ENCODE measurements around the gene KCNC4.

The KCNC4 gene

DNA sequence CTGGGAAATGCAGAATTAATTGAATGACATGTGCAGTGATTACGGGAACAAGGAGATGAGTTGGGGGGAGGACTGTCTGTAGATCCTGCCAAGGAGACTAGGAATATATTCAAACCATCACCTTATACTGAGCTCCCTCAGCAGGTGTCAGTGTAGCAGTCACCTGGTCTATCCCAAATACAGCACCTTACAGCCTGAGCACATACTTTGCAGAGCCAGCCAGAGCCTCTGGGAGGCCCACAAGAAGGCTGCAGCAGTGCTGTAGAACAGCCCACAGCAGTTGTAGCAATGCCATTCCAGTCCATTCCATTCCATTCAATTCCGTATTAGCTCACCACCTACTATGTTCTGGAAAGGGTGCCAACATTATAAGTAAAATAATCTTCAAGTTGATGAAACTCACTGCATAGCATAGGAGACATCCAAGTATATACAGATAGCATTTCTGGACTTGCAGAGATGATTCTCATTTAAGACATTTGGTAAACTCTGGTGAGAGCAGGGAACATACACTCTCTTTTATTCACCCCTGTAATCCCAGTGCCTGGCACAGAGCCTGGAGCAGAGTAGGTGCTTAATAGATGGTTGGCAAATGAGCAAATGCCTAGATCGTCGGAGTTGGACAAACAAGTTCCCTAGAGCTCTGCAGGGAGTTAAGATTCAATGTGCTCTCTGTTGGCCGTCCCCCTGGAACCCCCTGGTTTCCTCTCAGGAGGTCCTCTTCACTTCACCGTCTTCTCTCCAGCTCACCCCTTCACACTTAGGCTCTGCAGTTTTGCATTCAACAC, 44.7 kb downstream of the KCNC4 start:
- DNase-seq (ENCODE audit: low read depth) = no peak
- H3K4me3 ChIP-seq (ENCODE audit: low read depth, low read length) = no peak overlapping the region
- in situ Hi-C loops (cut with HindIII; ENCODE audit: low sequenced_read_pairs) = no loop called here
- TF ChIP-seq, protein P1, sequence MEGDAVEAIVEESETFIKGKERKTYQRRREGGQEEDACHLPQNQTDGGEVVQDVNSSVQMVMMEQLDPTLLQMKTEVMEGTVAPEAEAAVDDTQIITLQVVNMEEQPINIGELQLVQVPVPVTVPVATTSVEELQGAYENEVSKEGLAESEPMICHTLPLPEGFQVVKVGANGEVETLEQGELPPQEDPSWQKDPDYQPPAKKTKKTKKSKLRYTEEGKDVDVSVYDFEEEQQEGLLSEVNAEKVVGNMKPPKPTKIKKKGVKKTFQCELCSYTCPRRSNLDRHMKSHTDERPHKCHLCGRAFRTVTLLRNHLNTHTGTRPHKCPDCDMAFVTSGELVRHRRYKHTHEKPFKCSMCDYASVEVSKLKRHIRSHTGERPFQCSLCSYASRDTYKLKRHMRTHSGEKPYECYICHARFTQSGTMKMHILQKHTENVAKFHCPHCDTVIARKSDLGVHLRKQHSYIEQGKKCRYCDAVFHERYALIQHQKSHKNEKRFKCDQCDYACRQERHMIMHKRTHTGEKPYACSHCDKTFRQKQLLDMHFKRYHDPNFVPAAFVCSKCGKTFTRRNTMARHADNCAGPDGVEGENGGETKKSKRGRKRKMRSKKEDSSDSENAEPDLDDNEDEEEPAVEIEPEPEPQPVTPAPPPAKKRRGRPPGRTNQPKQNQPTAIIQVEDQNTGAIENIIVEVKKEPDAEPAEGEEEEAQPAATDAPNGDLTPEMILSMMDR (IDR thresholded peaks at IDR 0.05; ENCODE audit: low read depth, low read length, missing control alignments) = no peak

DNA sequence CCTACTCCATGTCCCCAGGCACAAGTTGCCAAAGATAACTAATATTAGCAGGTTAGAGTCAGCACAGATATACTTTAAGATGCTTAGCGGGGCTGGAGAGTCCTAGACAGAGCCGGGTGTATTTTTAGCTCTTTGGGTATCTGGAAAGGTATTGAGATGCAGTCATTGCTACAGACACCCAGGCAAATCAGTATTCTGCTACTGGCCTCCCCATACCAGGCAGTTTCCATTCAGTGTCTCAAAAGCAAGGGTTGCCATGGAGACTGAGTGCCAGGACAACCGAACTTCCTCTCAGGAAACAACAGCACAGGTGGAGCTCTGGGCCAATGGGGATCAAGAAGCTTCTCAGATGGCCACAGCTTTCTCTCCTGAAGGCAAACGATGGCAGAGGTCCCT, 45.3 kb downstream of the KCNC4 start:
- in situ Hi-C loops (cut with HindIII; ENCODE audit: low sequenced_read_pairs) = no loop called here
- no peak overlapping the region for H3K4me3 ChIP-seq (ENCODE audit: low read depth, low read length)
- TF ChIP-seq, protein P1 (IDR thresholded peaks at IDR 0.05; ENCODE audit: low read depth, low read length, missing control alignments) = no peak
- no peak for DNase-seq (ENCODE audit: low read depth)

DNA sequence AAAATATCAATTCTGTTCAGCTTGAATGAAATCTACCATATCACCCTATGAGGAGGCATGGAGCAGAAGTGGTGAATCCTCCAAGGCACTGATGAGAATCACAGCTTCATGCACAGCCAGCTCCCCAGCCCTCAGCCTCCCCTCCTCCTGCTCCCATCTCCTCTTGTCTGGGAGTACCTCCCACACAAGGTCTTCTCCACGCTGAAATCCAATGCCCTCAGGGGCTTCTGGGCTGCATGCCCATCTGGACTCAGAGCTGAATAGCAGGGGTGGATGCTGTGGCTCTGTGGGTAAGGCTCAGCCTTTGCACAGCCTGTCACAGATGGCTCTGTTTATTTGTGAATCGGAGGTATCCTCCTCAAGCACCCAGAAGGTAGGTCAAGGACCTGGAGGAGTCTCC, 48.6 kb downstream of the KCNC4 start:
- no peak for DNase-seq (ENCODE audit: low read depth)
- TF ChIP-seq, protein P1 (IDR thresholded peaks at IDR 0.05; ENCODE audit: low read depth, low read length, missing control alignments) = no peak
- no peak overlapping the region for H3K4me3 ChIP-seq (ENCODE audit: low read depth, low read length)
- in situ Hi-C loops (cut with HindIII; ENCODE audit: low sequenced_read_pairs) = no loop called here

DNA sequence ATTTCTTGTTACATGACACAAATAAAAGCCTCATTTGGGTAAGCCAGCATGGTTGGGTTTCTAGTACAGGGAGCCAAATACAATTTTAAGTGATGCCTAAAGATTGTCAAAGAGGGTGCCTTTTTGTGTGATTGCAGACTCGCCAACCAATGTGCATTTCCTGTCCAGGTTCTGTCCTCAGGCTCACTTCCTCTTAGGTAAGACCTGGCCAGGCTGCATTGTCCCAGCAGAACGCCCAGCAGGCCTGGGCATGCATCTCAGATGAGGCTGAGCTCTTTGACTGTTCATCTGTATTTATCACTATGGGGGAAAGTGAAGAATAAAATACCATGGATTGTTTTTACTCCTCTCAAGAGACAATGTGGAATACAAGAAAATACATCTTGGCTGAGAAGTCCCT, 49.7 kb downstream of the KCNC4 start:
- in situ Hi-C loops (cut with HindIII; ENCODE audit: low sequenced_read_pairs) = no loop called here
- DNase-seq (ENCODE audit: low read depth) = no peak
- TF ChIP-seq, protein P1 (IDR thresholded peaks at IDR 0.05; ENCODE audit: low read depth, low read length, missing control alignments) = no peak
- no peak overlapping the region for H3K4me3 ChIP-seq (ENCODE audit: low read depth, low read length)
